Measurements from ENCODE around the gene CHRNB2.

- TF ChIP-seq CTCF (IDR thresholded peaks at IDR 0.05; ENCODE audit: extremely low read depth in 1 of 2, insufficient read depth in 1 of 2, low read depth in 1 of 2, low read length in 2 of 2) (no peak), POLR2A (IDR thresholded peaks at IDR 0.05; ENCODE audit: low read depth, low read length) (no peak), EZH2 (IDR thresholded peaks at IDR 0.05; ENCODE audit: borderline replicate concordance, low read depth, low read length, severe bottlenecking) (no peak), MAX (IDR thresholded peaks at IDR 0.05; ENCODE audit: insufficient read depth, insufficient read length) (no peak), POLR2AphosphoS5 (IDR thresholded peaks at IDR 0.05; ENCODE audit: insufficient read depth, low read depth, low read length) (no peak), MYC (IDR thresholded peaks at IDR 0.05; ENCODE audit: low read depth, low read length) (no peak), JUN (IDR thresholded peaks at IDR 0.05; ENCODE audit: borderline replicate concordance, insufficient read depth, insufficient read length, low read depth) (no peak)
These were observed 5.6 kb downstream of the CHRNB2 start for GRCh38 chr1:154573168-154573510.
